Upper lobe of left lung (tissue), 4 donors: ENCODE measurements around the gene WDR93.

Source experiments
- CTCF ChIP-seq, 6 experiments: fragments of 450-650 bp in 4 of 6; fragments of 200-600 bp in 2 of 6; sonication (generic) in 2 of 6; IDR thresholded peaks; one replicate each; pipeline ENCODE4 v1.5.1; 2016 to 2019; ENCODE audit warnings: antibody characterized with exemption in 6 of 6
- POLR2A ChIP-seq, 4 donors: fragments of 450-650 bp; IDR thresholded peaks; one replicate each; pipeline ENCODE4 v1.5.1; 2016 to 2017; ENCODE audit warnings: antibody characterized with exemption in 4 of 4, mild to moderate bottlenecking in 2 of 4

GRCh38 chr15:89775815-89776214, 85.2 kb downstream of the WDR93 start:
- no peak for TF ChIP-seq POLR2A (IDR thresholded peaks at IDR 0.05)
- no peak for TF ChIP-seq CTCF (IDR thresholded peaks at IDR 0.05)
